Measurements from ENCODE around the gene INTU.
"Not testable (repeated sequence)": the region's sequence is repeated elsewhere in the genome, so short reads cannot be mapped to it uniquely, and the experiment has no call there.

INTU gene

DNA sequence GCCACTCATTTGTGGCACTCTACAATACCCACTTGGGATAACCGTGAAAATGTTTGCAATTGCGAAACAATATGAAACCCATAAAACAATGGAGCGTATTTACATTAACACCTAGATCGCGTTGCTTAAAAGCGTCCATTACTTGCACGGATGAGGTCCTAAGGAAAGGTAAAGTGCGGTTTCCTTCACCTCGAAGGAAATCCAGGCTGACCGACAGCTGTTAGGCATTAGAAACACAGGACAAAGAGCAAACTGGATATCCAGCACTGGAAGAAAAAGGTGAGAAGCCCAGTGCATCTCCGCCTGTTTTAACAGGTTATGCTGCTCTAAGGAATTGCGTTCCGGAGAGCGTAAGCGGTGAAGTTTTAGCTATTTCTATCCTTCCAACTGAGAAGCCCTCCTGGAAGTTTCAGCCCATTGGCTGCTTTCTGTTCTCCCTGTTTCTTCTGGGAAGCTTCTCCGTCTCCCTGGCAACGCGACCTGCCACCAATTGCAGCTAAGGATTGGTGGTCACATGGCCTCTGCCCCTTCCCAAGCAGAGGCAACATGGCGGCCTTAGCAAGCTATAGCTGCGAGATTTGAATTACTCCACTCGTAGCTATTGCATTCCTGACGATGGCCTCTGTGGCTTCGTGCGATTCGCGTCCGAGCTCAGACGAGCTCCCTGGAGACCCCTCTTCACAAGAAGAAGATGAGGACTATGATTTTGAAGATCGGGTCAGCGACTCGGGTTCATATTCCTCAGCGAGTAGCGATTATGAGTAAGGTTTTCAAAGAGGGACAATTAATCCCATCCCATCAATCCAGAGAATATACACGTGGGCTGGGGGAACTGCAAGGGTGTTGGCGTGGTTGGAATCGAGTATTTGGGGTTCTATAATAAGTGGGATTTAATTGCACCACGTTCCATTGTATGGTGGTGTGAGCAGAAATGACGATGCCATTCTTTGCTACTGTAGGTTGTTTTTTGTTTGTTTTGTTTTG lies at the start of gene INTU:
TSS of gene INTU (plus strand) at position 538 of the 984 bp plus-strand sequence. CDS start at position 616, 78 bp downstream.
- DNase-seq (ENCODE audit: low read depth), result no peak

DNA sequence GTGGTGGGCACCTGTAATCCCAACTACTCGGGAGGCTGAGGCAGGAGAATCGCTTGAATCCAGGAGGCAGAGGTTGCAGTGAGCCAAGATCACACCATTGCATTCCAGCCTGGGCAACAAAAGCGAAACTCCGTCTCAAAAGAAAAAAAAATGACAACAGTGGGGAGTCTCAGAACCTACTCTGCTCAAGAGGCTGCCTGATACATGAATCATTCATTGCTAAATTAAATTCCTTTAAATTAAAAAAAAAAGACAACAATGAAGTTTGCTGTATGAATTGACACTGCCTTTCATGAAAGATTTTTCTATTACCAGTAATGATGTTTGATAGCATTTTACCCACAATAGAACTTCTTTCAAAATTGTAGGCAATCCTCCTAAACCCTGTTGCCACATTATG lies 46.3 kb upstream of the INTU start:
- not testable (repeated sequence) for DNase-seq (ENCODE audit: low read depth)

DNA sequence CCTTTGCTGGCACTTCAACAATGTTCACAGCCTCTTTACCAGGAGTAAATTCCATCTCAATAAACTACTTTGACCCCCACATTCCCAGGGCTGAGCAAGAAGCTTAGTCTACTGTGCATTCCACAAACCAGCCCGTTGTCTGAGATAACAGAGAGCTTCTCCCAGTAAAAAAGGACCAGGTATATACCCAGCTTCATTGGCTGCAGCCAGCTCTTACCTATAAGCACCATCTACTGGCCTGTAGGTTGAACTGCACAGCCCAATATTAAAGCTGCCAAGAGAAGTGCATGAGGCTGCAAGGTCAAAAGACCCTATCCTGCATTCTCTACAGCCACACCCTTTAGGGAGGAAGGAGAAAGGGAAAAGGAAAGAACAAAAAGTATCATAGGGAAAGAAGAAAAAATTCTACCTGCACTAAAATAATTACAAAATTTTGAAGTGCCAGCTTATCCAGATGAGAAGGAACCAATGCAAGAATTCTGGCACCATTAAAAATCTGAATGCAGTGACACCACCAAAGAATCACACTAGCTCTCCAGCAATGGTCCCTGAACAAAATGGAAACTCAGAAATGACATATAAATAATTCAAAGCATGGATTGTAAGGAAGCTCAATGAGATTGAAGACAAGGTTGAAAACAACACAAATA lies 45.7 kb upstream of the INTU start:
- DNase-seq (ENCODE audit: low read depth), result no peak

DNA sequence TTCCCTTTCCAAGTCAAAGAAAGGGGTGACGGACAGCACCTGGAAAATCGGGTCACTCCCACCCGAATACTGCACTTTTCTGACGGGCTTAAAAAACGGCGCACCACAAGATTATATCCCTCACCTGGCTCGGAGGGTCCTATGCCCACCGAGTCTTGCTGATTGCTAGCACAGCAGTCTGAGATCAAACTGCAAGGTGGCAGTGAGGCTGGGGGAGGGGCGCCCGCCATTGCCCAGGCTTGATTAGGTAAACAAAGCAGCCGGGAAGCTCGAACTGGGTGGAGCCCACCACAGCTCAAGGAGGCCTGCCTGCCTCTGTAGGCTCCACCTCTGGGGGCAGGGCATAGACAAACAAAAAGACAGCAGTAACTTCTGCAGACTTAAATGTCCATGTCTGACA lies 43.6 kb upstream of the INTU start:
- DNase-seq (ENCODE audit: low read depth), result not testable (repeated sequence)

- DNase-seq (ENCODE audit: low read depth), result no peak
These were observed 34.1 kb upstream of the INTU start for GRCh38 chr4:127598656-127599055.

GRCh38 chr4:127601029-127601428 lies 31.7 kb upstream of the INTU start:
- no peak for DNase-seq (ENCODE audit: low read depth)

DNA sequence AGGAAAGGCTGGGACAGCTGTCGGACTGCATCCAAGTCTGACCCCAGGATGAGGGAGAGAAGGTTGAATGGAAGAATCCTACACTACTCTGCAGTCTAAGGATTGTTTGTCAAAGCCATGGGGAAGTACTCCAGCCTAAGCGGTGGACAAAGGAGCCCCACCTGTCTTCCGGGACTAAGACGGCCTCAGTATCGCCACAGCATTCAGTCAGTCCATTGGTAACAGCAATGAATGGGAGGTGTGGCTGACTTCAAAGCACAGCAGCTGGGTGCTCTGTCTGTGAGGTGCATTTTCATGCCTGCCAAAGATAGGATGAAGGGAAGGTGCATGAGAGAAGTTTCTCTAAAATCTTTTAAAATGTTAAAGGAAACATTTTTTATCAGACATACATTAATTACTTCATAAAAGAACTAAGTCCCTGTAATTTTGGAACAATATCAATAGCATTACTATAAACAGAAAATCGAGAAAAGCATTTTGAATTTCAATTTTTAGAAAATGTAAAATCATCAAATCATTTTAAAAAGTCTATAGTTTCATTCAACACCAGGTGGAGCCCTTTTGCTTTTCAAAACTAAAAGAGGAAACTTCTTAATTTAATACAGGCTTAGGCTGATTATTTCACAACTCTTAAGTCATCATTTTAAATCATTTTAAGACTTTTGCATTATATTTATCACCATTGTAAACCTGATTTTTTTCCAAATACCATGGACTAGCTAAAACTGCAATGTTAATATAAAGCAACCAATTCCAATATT lies 27.6 kb upstream of the INTU start:
- no peak for DNase-seq (ENCODE audit: low read depth)

GRCh38 chr4:127606823-127607222 lies 25.9 kb upstream of the INTU start:
- DNase-seq (ENCODE audit: low read depth), result no peak

- DNase-seq (ENCODE audit: low read depth), result no peak
These were observed 23.3 kb upstream of the INTU start for GRCh38 chr4:127609484-127609883.

GRCh38 chr4:127610488-127610887 lies 22.3 kb upstream of the INTU start:
- no peak for DNase-seq (ENCODE audit: low read depth)

- DNase-seq (ENCODE audit: low read depth), result no peak
These were observed 15.9 kb upstream of the INTU start for GRCh38 chr4:127616898-127617297.

GRCh38 chr4:127618427-127618826 lies 14.3 kb upstream of the INTU start:
- DNase-seq (ENCODE audit: low read depth), result no peak

- DNase-seq (ENCODE audit: low read depth), result no peak
These were observed 10.2 kb upstream of the INTU start for GRCh38 chr4:127622621-127622920.

DNA sequence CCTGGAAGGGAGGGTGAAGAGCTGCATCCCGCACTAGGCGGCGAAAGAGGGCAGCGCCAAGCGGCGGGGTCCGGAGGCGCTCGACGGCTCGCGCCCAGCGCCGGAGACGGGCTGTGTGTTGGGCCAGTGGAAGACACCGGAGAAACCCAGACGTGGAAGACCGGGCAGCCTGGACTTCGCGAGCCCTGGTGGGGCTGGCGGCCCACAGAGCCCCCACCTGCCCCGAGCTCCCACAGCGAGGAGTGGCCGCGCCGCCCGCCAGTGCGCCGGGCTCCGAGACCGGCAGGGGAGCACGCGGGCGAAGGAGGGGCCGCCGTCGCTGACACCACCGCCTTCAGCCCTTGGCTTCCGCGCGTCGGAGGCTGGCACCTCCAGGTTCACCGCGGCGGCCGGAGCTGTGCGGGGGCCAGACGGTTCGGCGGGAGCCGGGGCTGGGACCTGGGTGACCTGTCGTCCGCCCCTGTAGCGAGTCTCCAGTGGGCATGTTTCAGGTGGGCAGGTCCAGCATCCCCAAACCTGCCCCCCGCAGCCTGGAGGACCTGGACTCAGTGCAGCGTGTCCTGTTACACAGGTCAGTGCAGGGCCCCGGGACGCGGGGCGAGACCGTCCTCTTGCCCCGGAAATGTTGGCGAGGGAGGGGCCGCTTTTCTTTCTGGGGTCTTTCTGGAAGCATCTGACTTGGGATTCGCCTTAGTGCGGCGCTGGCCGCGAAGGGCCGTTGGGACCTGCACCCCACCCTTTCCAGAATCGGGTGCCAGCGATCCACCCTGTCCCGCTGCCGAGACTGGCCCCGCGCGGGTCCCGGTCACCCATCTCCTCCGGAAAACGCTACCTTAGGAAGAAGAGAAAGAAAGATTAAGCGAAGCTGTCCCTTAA lies 9.6 kb upstream of the INTU start:
- DNase-seq (ENCODE audit: low read depth), result no peak

DNA sequence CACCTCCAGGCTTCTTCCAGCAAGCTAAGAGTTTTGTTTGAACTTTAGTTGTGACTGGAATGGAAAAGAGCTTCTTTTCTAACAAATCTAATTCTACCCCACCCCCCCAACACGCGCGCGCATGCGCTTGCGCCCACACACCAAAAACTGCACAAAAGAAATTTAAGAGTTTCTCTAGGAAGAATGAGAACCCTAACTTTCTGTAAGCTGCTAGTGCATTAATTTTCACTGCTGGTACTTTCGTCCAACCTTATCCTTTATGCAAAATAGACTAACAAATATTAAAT lies 9.0 kb upstream of the INTU start:
- no peak for DNase-seq (ENCODE audit: low read depth)

GRCh38 chr4:127624173-127624572 lies 8.6 kb upstream of the INTU start:
- DNase-seq (ENCODE audit: low read depth), result no peak

DNA sequence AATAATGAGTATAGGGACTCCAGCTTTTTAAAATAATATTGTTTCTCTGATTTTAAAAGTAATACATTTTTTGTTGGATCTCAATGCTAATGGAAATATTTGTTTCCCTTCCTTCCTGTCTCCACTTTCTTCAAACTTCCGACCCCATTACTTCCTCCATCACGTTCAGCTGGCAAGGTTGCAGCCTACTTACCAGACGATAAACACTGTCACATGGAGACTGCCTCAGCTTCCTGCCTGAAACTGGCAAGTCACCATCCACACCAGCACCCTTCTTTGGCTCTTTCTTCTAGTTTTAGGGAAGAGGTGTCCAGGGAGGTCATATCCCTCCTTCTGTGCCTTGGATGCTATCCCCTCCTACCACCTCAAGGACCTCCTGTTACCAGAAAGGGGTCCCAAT lies 3.4 kb upstream of the INTU start:
- DNase-seq (ENCODE audit: low read depth), result no peak

GRCh38 chr4:127630152-127630551 lies 2.6 kb upstream of the INTU start:
- no peak for DNase-seq (ENCODE audit: low read depth)

DNA sequence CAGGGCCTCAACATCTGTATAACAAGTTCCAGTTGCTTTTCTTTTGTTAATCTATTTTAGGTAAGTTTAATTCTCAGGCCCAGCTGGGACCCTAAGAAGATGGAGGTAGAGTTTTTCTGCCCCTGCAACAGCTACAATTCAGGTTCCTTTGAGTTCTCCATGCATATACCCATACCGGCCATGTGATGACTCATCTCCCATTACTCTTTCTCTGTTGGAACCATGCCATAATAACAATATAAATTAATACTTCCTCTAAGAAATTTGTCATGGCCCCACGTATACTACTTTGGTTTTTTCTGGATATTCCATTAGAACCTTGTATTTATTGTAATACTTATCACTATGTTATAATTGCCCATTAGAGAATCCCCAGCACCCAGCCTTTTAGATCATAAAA lies 1.3 kb upstream of the INTU start:
- no peak for DNase-seq (ENCODE audit: low read depth)

DNA sequence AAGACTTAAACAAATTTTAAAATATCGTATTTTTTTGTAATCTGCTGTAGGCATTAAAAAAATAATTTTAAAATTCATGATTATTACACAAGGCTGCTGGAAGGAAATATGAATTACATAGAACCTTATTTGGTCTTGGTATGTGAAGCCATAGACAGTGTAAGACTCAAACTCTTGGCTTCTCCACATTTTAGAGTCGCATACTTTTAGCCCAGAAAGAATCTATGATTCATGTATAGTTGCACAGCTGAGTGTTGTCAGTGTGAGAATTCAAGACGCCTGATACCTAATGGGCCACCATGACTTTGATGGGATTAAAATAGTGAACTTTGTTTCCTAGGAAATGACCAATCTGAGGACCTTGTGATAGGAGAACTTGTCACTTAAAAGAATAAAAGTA lies 1.4 kb downstream of the INTU start:
- no peak for DNase-seq (ENCODE audit: low read depth)

DNA sequence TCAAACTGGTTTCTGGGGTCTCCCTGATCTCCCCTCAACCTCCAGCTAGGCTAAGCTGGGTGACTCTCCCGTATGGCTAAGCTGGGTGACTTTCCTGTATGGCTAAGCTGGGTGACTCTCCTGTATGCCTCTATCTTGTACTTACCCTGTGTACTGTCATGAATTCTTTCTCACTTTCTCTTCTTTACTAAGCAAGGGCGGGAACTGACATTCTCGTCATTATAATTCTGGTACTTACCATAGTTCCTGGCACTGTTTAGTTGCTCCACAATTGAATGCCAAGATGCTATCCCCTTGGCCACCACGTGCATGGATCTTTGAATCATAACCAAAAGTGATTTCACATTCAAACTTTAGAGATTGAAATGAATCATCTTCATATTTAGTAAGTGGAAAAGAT lies 8.8 kb downstream of the INTU start:
- no peak for DNase-seq (ENCODE audit: low read depth)

- DNase-seq (ENCODE audit: low read depth), result no peak
These were observed 9.4 kb downstream of the INTU start for GRCh38 chr4:127642169-127642568.
